Caco-2 (cell line): ENCODE results near the gene FABP3. TPM values are rescaled to one million over a fixed set of nuclear protein-coding genes. Genes with fewer than 3 reads are reported as not detected.

ENCODE experiments used
- BruUV-seq: library from RNA; stranded (reverse); fragments of 400-500 nt; replicated peaks from 2 replicates; lab custom pipeline; 2021; lab: Mats Ljungman, UMichigan
- CTCF ChIA-PET: fragments of 300-600 bp; sonication (Branson Sonifier 250); formaldehyde crosslinking; loops from one replicate; lab custom pipeline; 2022; ENCODE audit warnings: antibody characterized with exemption; lab: Charles Lee
- POLR2A ChIA-PET: fragments of 300-600 bp; sonication (Branson Sonifier 250); formaldehyde crosslinking; loops from one replicate; lab custom pipeline; 2022; ENCODE audit warnings: antibody characterized with exemption; lab: Charles Lee
- DNase-seq, 2 experiments: peaks; one replicate each; pipeline versions ENCODE4 v3.0.0 to v3.0.0-alpha.2; 2020 to 2022
- H3K27me3 ChIP-seq: replicated peaks from 2 replicates; pipeline ENCODE4 v1.6.0; 2011; ENCODE audit warnings: low read length; ENCODE audit not compliant: control insufficient read depth, insufficient read depth
- H3K36me3 ChIP-seq: 2 replicates; pipeline ENCODE4 v1.5.1; 2011; ENCODE audit warnings: low read length; ENCODE audit not compliant: control insufficient read depth, insufficient read depth
- H3K4me1 ChIP-seq: fragments of 250-450 bp; sonication (Bioruptor Pico); 2 replicates; pipeline ENCODE4 v1.5.1; 2020; ENCODE audit warnings: mild to moderate bottlenecking
- H3K4me3 ChIP-seq: 2 replicates; pipeline ENCODE4 v1.5.1; 2011; ENCODE audit warnings: low read depth, mild to moderate bottlenecking, control low read depth, low read length
- H3K9me3 ChIP-seq: fragments of 250-450 bp; sonication (Bioruptor Pico); 2 replicates; pipeline ENCODE4 v1.5.1; 2020; ENCODE audit warnings: mild to moderate bottlenecking, moderate library complexity
- H3K27ac Mint-ChIP-seq: one replicate; pipeline ENCODE4 v1.8.0; 2022; ENCODE audit warnings: mixed read lengths; ENCODE audit not compliant: unreplicated experiment
- H3K27me3 Mint-ChIP-seq: one replicate; pipeline ENCODE4 v1.8.0; 2022; ENCODE audit warnings: mixed read lengths; ENCODE audit not compliant: insufficient read depth, unreplicated experiment
- H3K36me3 Mint-ChIP-seq: one replicate; pipeline ENCODE4 v1.8.0; 2022; ENCODE audit warnings: mild to moderate bottlenecking, mixed read lengths; ENCODE audit not compliant: insufficient read depth, unreplicated experiment
- H3K4me1 Mint-ChIP-seq: one replicate; pipeline ENCODE4 v1.8.0; 2022; ENCODE audit warnings: low read depth, mixed read lengths; ENCODE audit not compliant: unreplicated experiment
- H3K4me3 Mint-ChIP-seq: one replicate; pipeline ENCODE4 v1.8.0; 2022; ENCODE audit warnings: mild to moderate bottlenecking, moderate library complexity, mixed read lengths; ENCODE audit not compliant: unreplicated experiment
- H3K9me3 Mint-ChIP-seq: one replicate; pipeline ENCODE4 v1.8.0; 2022; ENCODE audit warnings: mixed read lengths; ENCODE audit not compliant: unreplicated experiment
- intact Hi-C: fragments of 100-400 bp; cut with micrococcal nuclease; formaldehyde crosslinking; loops from one replicate; pipeline ENCODE4 v1.10.0; 2022; ENCODE audit not compliant: unreplicated experiment
- total RNA-seq: library from RNA; stranded (reverse); gene quantifications from 2 replicates; pipeline ENCODE4 v1.2.3, GENCODE V29; 2022
- TF ChIP-seq, protein P1 (sequence below), 2 experiments: fragments of 200-600 bp in 1 of 2; IDR thresholded peaks; 1 replicate in 1 of 2; 2 replicates in 1 of 2; pipeline versions ENCODE4 v1.5.1 to v1.8.0; 2011 to 2022; ENCODE audit warnings: antibody characterized with exemption in 1 of 2, control low read depth in 1 of 2, inconsistent platforms in 1 of 2, low read depth in 1 of 2, low read length in 1 of 2, mild to moderate bottlenecking in 1 of 2, moderate library complexity in 1 of 2; ENCODE audit not compliant: insufficient read depth in 1 of 2, severe bottlenecking in 1 of 2, unreplicated experiment in 1 of 2

Gene FABP3
- total RNA-seq, 1 experiment from 2014 or later: 12.1 TPM

DNA sequence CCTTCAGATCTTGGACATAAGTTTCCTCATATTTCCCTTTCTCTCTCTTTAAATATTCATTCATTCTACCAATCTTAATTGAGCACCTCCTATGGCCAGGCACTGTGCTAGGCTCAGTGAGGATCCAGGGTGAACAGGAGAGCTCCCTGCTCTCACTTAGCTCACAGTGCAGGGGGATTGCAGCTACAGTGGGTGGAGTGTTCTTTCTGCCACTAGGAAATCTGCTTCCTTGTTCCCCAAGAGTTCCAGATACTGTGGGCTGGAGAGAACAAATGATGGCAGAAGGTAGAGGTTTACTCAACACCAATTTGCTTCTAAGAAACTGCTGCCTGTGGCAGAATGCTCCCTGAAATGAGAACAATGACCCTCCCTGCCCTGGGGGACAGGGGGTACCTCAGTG lies 5.1 kb upstream of the FABP3 start:
- Histone ChIP-seq H3K4me1 (peaks cover 14% of the 10 kb centered on the region), H3K4me3 (no peak overlapping the region), H3K27me3 (no peaks in the 10 kb centered on the region), H3K9me3 (no peaks in the 10 kb centered on the region), H3K36me3 (no peaks in the 10 kb centered on the region)
- peaks cover 6% of the 10 kb centered on the region for H3K36me3 Mint-ChIP-seq
- H3K27me3 Mint-ChIP-seq: no peaks in the 10 kb centered on the region
- TF ChIP-seq, protein P1, sequence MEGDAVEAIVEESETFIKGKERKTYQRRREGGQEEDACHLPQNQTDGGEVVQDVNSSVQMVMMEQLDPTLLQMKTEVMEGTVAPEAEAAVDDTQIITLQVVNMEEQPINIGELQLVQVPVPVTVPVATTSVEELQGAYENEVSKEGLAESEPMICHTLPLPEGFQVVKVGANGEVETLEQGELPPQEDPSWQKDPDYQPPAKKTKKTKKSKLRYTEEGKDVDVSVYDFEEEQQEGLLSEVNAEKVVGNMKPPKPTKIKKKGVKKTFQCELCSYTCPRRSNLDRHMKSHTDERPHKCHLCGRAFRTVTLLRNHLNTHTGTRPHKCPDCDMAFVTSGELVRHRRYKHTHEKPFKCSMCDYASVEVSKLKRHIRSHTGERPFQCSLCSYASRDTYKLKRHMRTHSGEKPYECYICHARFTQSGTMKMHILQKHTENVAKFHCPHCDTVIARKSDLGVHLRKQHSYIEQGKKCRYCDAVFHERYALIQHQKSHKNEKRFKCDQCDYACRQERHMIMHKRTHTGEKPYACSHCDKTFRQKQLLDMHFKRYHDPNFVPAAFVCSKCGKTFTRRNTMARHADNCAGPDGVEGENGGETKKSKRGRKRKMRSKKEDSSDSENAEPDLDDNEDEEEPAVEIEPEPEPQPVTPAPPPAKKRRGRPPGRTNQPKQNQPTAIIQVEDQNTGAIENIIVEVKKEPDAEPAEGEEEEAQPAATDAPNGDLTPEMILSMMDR (IDR thresholded peaks at IDR 0.05; ENCODE audit: insufficient read depth in 1 of 2, low read depth in 1 of 2, low read length in 1 of 2, severe bottlenecking in 1 of 2, unreplicated experiment in 1 of 2): no peak
- no peaks in the 10 kb centered on the region for H3K9me3 Mint-ChIP-seq
- H3K27ac Mint-ChIP-seq: no peak overlapping the region
- peaks cover 5% of the 10 kb centered on the region for H3K4me1 Mint-ChIP-seq
- DNase-seq: no peak
- BruUV-seq: no TSS peak
- no peak overlapping the region for H3K4me3 Mint-ChIP-seq
- CTCF ChIA-PET: no interaction called here
- POLR2A ChIA-PET: no interaction called here
- intact Hi-C loops: no loop called here

DNA sequence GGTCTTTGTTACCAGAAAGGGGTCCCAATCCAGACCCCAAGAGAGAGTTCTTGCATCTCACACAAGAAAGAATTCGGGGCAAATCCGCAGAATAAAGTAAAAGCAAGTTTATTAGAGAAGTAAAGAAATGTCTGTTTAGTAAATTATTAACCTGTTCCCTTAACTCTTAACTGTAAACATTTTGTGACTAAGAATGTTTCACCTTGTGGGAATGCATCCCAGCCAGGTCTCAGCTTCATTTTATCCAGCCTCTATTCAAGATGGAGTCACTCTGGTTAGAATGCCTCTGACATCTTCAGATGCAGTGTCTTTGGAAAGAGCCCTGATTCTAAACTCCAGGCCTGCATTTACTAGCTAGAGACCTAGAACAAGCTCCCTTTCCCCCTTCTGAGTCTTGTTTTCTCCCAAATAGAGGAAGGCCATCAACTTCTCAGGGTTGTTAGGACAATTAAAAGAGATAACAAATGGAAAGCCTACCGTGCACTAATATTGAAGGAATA lies 4.5 kb upstream of the FABP3 start:
- H3K4me1 Mint-ChIP-seq: peaks cover 9% of the 10 kb centered on the region
- Histone ChIP-seq H3K4me1 (peaks cover 19% of the 10 kb centered on the region), H3K9me3 (no peaks in the 10 kb centered on the region), H3K36me3 (no peaks in the 10 kb centered on the region), H3K4me3 (no peak overlapping the region), H3K27me3 (no peaks in the 10 kb centered on the region)
- ChIA-PET CTCF (no interaction called here), POLR2A (no interaction called here)
- no peaks in the 10 kb centered on the region for H3K9me3 Mint-ChIP-seq
- no peak for DNase-seq
- intact Hi-C loops: no loop called here
- H3K27ac Mint-ChIP-seq: no peak overlapping the region
- H3K36me3 Mint-ChIP-seq: peaks cover 11% of the 10 kb centered on the region
- BruUV-seq: no TSS peak
- H3K4me3 Mint-ChIP-seq: no peak overlapping the region
- H3K27me3 Mint-ChIP-seq: no peaks in the 10 kb centered on the region
- TF ChIP-seq, protein P1 (IDR thresholded peaks at IDR 0.05; ENCODE audit: insufficient read depth in 1 of 2, low read depth in 1 of 2, low read length in 1 of 2, severe bottlenecking in 1 of 2, unreplicated experiment in 1 of 2): no peak

DNA sequence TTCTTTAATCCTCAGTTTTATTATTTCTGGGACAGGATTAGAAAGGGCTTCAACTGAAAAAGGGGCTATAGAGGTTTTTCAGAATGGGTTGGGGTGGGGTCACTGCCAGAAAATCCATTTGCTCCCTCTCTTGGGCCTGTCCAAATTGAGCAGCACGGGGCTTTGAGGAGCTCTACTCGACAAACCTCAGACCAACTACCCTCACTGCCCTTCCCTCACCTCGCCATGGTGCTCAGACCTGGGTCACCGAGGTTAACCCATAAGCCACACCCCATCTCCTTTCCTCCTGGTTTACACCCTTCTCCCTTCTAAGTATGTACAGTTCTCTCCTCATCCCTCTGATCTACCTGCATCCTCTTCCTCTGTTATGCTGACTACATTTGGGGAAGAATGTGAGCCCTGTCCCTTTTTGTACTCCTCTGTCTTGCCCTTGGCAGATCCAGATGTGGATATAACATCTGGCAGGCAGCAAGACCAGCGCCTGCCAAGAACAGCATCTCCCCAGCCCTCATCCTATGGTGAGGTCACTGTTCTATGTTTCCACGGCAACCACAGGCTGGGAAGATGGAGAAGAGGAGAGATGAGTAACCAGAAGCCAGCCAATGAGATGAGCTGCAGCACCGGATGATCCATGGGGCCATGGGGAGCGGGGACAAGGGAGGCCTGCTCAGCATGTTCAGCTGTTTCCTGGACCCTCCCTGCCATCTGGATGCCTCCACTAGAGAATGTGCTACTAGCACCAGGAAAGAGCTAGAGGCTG lies 3.7 kb upstream of the FABP3 start:
- DNase-seq: peak in 1 of 2 experiments; percentile 37
- Histone ChIP-seq H3K36me3 (no peaks in the 10 kb centered on the region), H3K9me3 (no peaks in the 10 kb centered on the region), H3K27me3 (no peaks in the 10 kb centered on the region), H3K4me3 (no peak overlapping the region), H3K4me1 (peaks cover 26% of the 10 kb centered on the region)
- peaks cover 16% of the 10 kb centered on the region for H3K4me1 Mint-ChIP-seq
- no TSS peak for BruUV-seq
- CTCF ChIA-PET: no interaction called here
- no peak overlapping the region for H3K27ac Mint-ChIP-seq
- H3K27me3 Mint-ChIP-seq: no peaks in the 10 kb centered on the region
- POLR2A ChIA-PET: interaction anchor here (0.5 kb wide), 1 partner anchor 13 kb away, joined by 5 read pairs; no protein-coding TSS in a partner anchor
- no peak overlapping the region for H3K4me3 Mint-ChIP-seq
- H3K36me3 Mint-ChIP-seq: peaks cover 12% of the 10 kb centered on the region
- TF ChIP-seq, protein P1 (IDR thresholded peaks at IDR 0.05; ENCODE audit: insufficient read depth in 1 of 2, low read depth in 1 of 2, low read length in 1 of 2, severe bottlenecking in 1 of 2, unreplicated experiment in 1 of 2): no peak
- no peaks in the 10 kb centered on the region for H3K9me3 Mint-ChIP-seq
- intact Hi-C loops: no loop called here
